Measurements from ENCODE around the gene FLACC1.
"Not testable (repeated sequence)": the region's sequence is repeated elsewhere in the genome, so short reads cannot be mapped to it uniquely, and the experiment has no call there.

Gene FLACC1

DNA sequence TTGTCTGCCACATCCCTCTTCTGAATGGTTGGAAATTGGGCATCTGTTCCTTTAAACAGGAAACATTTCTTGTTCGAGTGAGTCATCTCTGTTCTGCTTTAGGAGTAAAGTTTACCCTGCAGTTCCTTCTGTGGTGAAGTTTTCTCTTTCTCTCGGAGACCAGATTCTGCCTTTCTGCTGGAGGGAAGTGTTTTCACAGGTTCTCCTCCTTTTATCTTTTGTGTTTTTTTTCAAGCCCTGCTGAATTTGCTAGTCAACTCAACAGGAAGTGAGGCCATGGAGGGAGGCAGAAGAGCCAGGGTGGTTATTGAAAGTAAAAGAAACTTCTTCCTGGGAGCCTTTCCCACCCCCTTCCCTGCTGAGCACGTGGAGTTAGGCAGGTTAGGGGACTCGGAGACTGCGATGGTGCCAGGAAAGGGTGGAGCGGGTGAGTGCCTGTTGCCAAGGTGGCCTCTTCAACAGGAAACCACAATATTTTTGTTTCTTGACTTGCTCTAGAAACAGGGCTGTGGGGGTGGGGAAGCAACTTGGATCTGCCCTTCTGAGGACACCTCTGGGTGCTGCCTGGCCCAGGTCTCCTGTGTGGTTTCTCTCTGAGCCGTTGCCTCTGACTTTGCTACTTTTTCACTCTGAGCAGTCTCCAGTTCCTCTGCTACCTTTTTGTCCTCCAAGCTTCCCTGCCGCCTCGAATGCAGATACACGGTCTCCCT lies 99.0 kb downstream of the FLACC1 start:
- no peak for DNase-seq
- intact Hi-C loops (cut with DNase I): no loop called here

DNA sequence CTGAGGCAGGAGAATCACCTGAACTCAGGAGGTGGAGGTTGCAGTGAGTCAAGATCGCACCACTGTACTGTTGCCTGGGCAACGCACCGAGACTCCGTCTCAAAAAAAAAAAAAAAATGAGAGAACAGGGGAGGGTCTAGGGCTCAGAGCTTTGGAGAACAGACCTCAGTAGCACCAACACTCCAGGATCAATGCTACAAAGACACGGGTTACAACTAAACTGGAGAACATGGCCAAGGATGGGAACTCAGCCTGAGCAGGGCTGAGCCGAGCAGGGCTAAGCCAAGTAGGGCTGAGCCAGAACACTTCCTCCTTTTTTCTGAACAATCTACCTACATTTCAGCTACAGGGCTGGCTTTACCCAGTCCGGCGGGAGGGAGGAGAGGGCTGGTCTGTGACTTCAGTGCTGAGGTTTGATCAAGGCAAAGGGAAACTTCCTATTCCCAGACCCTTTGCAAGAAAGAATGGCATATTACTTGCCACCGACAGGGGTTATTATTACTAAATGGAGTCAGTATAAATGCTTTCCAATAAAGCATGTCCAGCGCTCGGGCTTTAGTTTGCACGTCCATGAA lies 99.7 kb downstream of the FLACC1 start:
- no peak for DNase-seq
- intact Hi-C loops (cut with DNase I): no loop called here

DNA sequence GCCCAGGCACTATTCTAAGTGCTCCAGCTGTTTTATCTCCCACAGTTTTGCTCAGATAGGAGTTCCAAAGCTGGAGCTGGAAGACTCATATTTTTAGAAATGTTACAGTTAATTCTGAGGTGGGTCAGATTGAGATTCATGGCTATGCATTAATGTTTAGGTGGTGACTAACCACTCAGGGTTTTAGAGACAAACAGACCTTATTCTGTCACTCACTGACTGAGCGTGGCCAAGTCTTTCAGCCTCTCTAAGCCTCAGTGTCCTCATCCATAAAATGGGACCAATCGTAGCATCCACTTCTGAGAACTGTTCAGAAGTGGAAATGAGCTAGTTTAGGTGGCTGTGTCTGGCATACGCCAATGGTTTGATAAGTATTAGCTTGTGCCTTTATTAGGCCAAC lies 101.1 kb downstream of the FLACC1 start:
- no peak for DNase-seq
- intact Hi-C loops (cut with DNase I): no loop called here

DNA sequence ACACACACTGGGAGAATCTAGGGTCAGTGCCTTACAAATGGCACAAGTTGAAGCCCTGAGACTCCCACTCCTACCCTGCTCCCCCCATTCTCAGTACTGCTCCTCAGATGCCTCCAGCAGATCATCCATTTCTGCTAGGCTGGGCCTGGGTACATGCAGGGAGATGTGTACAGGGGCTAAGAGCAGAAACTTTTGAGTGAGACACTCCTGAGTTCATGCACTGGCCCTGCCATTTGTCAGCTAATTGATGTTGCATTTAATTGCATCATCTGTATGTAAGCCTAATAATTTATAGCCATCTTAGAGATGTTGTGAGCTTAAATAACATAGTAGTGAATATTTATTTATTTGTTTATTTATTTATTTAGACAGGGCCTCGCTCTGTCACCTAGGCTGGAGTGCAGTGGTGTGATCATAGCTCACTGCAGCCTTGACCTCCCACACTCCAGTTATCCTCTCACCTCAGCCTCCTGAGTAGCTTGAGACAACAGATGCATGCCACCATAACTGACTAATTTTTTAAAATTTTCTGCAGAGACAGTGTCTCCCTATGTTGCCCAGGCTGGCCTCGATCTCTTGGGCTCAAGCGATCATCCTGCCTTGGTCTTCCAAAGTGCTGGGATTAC lies 101.6 kb downstream of the FLACC1 start:
- DNase-seq: no peak
- intact Hi-C loops (cut with DNase I): no loop called here

DNA sequence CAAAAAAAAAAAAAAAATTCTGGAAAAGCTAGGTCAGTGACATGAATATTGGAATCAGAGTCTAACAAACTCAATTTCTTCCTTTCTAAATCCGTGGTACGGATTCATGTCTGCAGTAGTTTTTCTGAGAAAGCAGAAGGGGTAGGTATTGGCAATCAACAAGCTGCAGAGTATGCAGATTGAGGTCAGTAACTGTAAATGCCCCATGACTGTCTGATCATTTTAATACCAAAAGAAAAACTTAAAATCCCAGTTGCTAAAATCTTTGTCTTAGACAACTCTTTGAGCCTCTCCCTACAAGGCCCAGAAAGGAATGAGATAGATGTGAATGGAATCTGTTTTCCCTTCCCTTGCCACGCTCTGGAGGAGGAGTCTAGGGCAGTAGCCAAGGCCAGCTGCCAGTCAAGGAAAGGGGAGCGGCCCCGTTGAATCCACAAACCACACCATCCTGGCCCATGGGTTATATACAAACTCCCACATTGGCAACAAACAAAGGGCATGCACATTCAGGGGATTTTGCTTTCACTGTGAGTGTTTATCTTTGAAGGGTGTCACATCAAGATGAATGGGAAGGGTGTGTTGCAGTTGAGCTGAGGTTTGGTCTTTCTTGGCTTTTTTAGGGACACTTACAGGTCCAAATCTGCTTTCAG lies 102.9 kb downstream of the FLACC1 start:
- intact Hi-C loops (cut with DNase I): no loop called here

DNA sequence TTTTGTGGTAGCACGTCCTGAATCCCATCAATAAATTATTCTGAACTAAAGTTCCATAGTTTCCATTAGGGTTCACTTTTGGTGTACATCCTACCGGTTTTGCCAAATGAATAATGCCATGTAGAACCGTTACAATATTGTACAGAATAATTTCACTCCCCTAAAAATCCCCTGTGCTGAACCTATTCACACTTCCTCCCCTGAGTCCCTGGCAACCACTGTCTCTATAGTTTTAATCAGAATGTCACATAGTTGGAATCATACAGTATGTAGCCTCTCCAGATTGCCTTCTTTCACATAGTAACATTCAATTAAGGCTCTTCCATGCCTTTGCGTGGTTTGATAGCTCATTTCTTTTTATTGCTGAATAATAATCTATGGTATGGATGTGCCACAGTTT lies 106.4 kb downstream of the FLACC1 start:
- DNase-seq: no peak
- intact Hi-C loops (cut with DNase I): no loop called here

More for the DNA sequence above, 102.9 kb downstream of the FLACC1 start:
- DNase-seq: no peak

DNA sequence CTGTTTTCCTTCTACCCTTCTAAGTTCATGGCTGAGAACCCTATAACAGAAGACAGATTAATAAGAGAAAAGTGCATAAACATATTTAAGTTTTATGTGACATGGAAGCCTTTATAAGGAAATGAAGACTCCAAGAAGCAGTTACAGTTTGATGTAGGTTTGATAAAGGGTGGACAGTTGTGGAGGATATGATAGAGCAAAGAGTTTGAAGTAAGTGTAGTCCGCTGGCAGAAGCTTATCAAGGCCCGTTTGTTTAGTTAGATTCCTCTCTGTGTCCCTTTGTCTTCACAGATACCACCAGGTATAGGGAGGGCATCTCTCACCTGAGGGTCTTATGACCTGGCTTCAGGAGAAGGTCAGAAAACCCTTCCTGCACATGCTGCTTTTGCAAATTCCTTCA lies 107.3 kb downstream of the FLACC1 start:
- DNase-seq: no peak
- intact Hi-C loops (cut with DNase I): no loop called here

DNA sequence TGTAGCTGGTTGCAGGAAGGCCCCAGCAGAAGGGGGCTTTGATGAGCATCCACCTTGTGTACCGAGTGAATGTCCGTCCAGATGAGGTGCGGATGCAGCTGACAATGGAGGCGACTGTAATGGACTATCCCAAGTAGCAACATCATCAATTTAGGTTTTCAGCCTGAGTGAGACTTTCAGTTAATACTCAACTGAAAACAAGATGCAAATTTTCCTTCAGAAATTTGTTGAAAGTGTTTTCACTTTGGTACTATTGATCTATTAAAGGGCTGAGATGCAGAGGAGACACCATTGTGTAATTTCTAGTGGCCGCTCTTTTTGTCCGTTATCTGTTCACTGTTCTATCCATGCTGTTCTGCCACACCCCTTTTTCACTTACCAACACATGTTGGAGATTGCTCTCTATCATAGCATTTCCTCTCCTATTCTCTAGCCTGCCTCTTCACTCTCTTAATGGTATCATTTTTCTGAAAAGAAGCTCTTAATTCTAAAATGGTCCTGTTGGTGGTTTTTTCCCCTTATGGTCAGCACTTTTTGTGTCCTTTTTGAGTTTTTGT lies 108.8 kb downstream of the FLACC1 start:
- DNase-seq: no peak
- intact Hi-C loops (cut with DNase I): no loop called here

DNA sequence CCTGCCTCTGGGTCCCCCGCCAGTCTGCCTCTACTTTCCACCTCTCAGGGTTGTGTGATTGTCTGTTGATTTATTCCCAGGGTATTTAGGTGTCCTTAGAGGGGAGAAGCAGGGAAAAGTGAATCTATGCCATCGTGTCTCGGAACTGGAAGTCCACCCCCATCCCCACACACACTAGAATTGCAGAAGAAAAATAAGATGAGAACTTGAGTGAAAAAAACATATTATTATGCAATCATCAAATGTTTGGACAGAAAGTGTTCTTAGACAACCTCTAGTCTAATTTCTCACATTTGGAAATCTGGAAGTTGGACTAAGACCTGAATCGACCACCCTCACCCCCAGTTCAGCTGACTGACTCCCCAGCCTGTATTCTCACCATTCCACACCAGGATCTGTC lies 110.9 kb downstream of the FLACC1 start:
- intact Hi-C loops (cut with DNase I): no loop called here

DNA sequence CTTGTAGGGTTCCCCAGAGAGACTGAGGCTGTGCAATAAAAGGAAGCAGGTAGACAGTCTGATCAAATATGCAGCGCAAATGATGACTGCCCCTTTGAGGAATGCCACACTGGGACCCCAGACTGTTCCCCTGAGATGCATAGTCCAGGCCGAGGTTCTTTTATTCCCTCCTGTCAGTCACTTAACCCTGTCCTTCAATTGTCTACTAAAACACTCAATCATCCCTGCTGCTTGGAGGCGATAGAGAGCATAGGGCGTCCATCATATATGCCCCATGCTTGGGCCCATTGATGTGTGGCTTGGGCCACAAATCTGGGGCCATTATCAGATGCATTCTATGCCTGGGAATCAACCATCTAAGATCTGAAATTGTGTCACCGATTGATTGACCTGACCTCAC lies 112.3 kb downstream of the FLACC1 start:
- intact Hi-C loops (cut with DNase I): no loop called here
- DNase-seq: no peak

More for the DNA sequence above, 110.9 kb downstream of the FLACC1 start:
- DNase-seq: no peak

DNA sequence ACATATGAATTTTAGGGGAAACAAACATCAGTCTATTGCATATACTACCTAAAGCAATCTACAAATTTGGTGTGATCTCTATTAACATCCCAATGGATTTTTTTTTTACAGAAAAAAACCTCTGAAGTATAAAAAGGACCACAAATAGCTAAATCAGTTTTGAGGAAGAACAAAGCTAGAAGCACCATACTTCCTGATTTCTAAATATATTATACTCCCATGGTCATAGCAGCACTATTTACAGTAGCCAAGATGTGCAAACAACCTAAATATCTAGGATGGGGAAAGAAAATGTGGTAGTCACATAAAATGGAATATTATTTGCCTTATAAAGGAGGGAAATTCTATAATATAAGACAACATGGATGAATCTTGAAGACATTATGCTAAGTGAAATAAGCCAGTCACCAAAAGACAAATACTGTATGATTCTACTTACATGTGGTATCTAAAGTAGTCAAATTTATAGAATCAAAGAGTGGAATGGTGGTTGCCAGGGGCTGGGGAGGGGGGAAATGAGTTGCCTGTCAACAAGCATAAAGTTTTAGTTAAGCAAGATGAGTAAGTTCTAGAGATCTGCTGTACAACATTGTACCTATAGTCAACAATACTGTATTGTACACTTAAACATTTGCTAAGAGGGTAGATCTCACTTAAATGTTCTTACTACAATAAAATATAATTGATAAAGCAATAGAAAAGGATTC lies 114.4 kb downstream of the FLACC1 start:
- DNase-seq: no peak
- intact Hi-C loops (cut with DNase I): no loop called here

DNA sequence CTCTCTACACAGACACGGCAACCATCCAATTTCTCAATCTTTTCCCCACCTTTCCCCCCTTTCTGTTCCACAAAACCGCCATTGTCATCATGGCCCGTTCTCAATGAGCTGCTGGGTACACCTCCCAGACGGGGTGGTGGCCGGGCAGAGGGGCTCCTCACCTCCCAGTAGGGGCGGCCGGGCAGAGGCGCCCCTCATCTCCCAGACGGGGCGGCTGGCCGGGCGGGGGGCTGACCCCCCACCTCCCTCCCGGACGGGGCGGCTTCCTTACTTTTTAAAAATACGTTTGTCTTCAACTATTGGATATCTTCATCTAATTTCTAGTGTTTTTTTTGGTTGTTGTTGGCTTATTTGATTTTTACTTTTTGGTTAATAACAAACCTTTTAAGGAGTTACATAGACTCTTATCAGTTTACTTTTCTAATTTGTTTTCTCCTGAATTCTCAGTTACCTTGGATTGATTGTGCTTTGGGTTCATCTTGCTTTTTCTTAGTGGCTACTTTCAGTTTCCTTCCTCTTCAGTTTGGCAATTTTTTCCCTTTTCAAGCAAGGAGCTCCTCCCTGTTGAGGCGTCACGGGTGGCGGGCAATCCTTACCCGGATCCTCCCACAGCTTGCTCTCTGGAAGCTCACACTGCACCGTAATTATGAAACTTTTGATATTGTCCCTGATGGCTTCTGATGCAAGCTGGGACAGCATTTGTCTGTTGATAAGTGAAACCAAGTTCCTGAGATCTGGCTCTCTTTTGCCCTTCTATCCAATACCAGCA lies 117.8 kb downstream of the FLACC1 start:
- intact Hi-C loops (cut with DNase I): loop anchor here (2.0 kb wide), 1 partner anchor 125 kb away; no protein-coding TSS in a partner anchor
- DNase-seq: not testable (repeated sequence)
